Transverse colon (tissue), 4 donors: ENCODE data around the gene LRP1B.

Source experiments
- POLR2A ChIP-seq: fragments of 450-650 bp; IDR thresholded peaks from one replicate; pipeline ENCODE4 v1.6.1; 2016; ENCODE audit warnings: antibody characterized with exemption, mild to moderate bottlenecking, moderate library complexity
- POLR2AphosphoS5 ChIP-seq, 3 donors: sonication (generic); formaldehyde crosslinking; IDR thresholded peaks; one replicate each; pipeline ENCODE4 v1.6.1; 2016; ENCODE audit warnings: antibody characterized with exemption in 3 of 3
- TF ChIP-seq, protein P1 (sequence below), 5 experiments: fragments of 200-600 bp in 3 of 5; fragments of 450-650 bp in 2 of 5; sonication (generic) in 3 of 5; IDR thresholded peaks; 1 replicate in 2 of 5; 2 replicates in 3 of 5; pipeline ENCODE4 v1.5.1; 2016 to 2017; ENCODE audit warnings: antibody characterized with exemption in 5 of 5, inconsistent platforms in 3 of 5, mild to moderate bottlenecking in 2 of 5, moderate library complexity in 1 of 5

DNA sequence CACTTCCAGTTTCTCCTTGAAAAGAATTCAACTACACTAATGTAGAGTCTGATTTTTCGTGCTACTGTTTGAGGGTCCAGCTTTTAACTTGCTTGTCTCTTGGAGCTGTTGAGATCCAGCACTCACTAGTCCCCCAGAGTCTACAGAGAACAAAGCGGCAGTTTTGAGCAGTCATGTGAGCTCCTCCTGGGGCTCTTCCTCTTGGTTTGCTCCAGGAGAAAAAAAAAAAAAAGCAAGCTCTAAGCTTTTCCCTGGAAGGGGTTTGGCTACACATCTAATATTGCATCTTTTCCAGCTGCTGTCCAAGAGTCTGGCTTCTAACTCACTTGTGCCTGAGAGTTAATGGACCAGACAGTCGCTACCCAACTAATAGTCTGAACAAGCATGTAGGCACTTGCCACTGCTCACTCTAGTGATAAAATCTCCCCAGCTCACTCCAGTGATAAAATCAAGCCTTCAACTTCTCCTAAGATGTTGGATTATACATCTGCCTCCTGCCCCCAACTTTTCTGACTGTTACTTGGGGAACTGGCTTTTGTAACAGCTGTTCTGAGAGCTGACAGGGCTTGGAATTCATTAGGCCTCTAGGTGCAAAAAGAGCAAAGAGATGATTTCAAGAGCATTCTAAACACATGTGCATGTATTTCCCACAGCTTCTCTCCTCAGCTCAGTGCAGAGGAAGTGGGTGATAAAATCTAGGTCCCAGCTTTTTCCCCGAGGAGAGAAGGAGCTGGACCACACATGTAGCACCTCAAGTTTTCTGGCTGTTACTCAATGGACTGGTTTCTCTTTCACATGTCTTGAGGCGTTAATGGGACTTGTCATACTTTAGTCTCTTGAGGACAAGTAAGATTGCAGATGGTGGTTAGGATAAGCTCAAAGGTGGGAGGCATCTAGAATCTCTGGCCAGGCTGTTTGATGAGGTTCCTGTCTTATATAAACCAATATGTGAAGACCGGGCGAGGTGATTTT lies 750.5 kb downstream of the LRP1B start:
- TF ChIP-seq, protein P1, sequence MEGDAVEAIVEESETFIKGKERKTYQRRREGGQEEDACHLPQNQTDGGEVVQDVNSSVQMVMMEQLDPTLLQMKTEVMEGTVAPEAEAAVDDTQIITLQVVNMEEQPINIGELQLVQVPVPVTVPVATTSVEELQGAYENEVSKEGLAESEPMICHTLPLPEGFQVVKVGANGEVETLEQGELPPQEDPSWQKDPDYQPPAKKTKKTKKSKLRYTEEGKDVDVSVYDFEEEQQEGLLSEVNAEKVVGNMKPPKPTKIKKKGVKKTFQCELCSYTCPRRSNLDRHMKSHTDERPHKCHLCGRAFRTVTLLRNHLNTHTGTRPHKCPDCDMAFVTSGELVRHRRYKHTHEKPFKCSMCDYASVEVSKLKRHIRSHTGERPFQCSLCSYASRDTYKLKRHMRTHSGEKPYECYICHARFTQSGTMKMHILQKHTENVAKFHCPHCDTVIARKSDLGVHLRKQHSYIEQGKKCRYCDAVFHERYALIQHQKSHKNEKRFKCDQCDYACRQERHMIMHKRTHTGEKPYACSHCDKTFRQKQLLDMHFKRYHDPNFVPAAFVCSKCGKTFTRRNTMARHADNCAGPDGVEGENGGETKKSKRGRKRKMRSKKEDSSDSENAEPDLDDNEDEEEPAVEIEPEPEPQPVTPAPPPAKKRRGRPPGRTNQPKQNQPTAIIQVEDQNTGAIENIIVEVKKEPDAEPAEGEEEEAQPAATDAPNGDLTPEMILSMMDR (IDR thresholded peaks at IDR 0.05): no peak
- TF ChIP-seq POLR2A: no peak
- no peak for TF ChIP-seq POLR2AphosphoS5 (IDR thresholded peaks at IDR 0.05)
